HepG2 (cell line): ENCODE measurements around the gene VAMP2. TPM values are rescaled to one million over a fixed set of nuclear protein-coding genes. Genes with fewer than 3 reads are reported as not detected.
A peak's percentile ranks its signal among the peaks of the same experiment; 100 is the strongest.

ENCODE experiments used
- ADNP ChIP-seq: sonication (generic); formaldehyde crosslinking; IDR thresholded peaks from 2 replicates; pipeline ENCODE4 v1.4.0; 2020; ENCODE audit warnings: missing genetic modification reagents
- ARNTL ChIP-seq: sonication (generic); formaldehyde crosslinking; IDR thresholded peaks from 2 replicates; pipeline ENCODE4 v1.4.0; 2020; ENCODE audit warnings: mild to moderate bottlenecking, missing genetic modification reagents
- ATF1 ChIP-seq: IDR thresholded peaks from 2 replicates; pipeline ENCODE4 v1.6.1; 2016; ENCODE audit warnings: mild to moderate bottlenecking, control low read depth
- CCDC6 ChIP-seq: sonication (generic); formaldehyde crosslinking; IDR thresholded peaks from 2 replicates; pipeline ENCODE4 v1.8.1; 2022; ENCODE audit warnings: mild to moderate bottlenecking, missing genetic modification reagents, moderate library complexity
- EEA1 ChIP-seq: sonication (generic); formaldehyde crosslinking; IDR thresholded peaks from 2 replicates; pipeline ENCODE4 v1.5.1; 2020; ENCODE audit warnings: mild to moderate bottlenecking, missing genetic modification reagents, borderline replicate concordance
- NFE2L2 ChIP-seq: fragments of 150-350 bp; IDR thresholded peaks from 2 replicates; pipeline ENCODE4 v1.6.1; 2014; ENCODE audit warnings: low read length
- NFIB ChIP-seq: sonication (generic); formaldehyde crosslinking; IDR thresholded peaks from 2 replicates; pipeline ENCODE4 v1.9.0; 2021; ENCODE audit warnings: missing genetic modification reagents, mild to moderate bottlenecking, borderline replicate concordance
- PHF8 ChIP-seq: sonication (generic); formaldehyde crosslinking; IDR thresholded peaks from 2 replicates; pipeline ENCODE4 v1.5.0; 2020; ENCODE audit warnings: missing genetic modification reagents
- REPIN1 ChIP-seq: sonication (generic); formaldehyde crosslinking; IDR thresholded peaks from 2 replicates; pipeline ENCODE4 v1.8.0; 2022; ENCODE audit warnings: missing genetic modification reagents, low read depth, mild to moderate bottlenecking, borderline replicate concordance
- TCF7 ChIP-seq: sonication (generic); IDR thresholded peaks from 2 replicates; pipeline ENCODE4 v1.6.1; 2016; ENCODE audit warnings: antibody characterized with exemption, low read depth
- XRCC5 ChIP-seq: fragments of 200-400 bp; formaldehyde crosslinking; optimal IDR thresholded peaks from 2 replicates; pipeline ENCODE3; 2017; ENCODE audit warnings: mild to moderate bottlenecking, low read length
- ZBTB38 ChIP-seq: sonication (generic); formaldehyde crosslinking; IDR thresholded peaks from 2 replicates; pipeline ENCODE4 v1.5.1; 2020; ENCODE audit warnings: mild to moderate bottlenecking, missing genetic modification reagents
- ZFP36L1 ChIP-seq: sonication (generic); formaldehyde crosslinking; IDR thresholded peaks from 2 replicates; pipeline ENCODE4 v1.8.0; 2022; ENCODE audit warnings: mild to moderate bottlenecking, missing genetic modification reagents, moderate library complexity
- ZKSCAN8 ChIP-seq: IDR thresholded peaks from 2 replicates; pipeline ENCODE4 v1.6.1; 2016; ENCODE audit warnings: borderline replicate concordance, missing genetic modification reagents, missing compliant biosample characterization
- ZNF207 ChIP-seq: fragments of 450-650 bp; IDR thresholded peaks from 2 replicates; pipeline ENCODE4 v1.6.1; 2016; ENCODE audit warnings: antibody characterized with exemption, borderline replicate concordance
- ZNF510 ChIP-seq: sonication (generic); formaldehyde crosslinking; IDR thresholded peaks from 2 replicates; pipeline ENCODE4 v1.4.0; 2020; ENCODE audit warnings: low read depth, mild to moderate bottlenecking, missing genetic modification reagents
- ZNF792 ChIP-seq: IDR thresholded peaks from 2 replicates; pipeline ENCODE4 v1.6.1; 2016
- ZSCAN9 ChIP-seq: IDR thresholded peaks from 2 replicates; pipeline ENCODE4 v1.6.1; 2016; ENCODE audit warnings: borderline replicate concordance
- polyA plus RNA-seq, 8 experiments: library from polyadenylated mRNA; depleted of rRNA in 3 of 8; stranded (reverse) in 7 of 8; unstranded in 1 of 8; fragments of >200 nt; fragmentation: Illumina TruSeq in 4 of 8; extraction: Trizol in 4 of 8; gene quantifications; 2 replicates each; pipeline versions ENCODE4 v1.2.1 to v1.2.3, GENCODE V29; 2011 to 2016; ENCODE audit warnings: low read depth in 4 of 8, missing spikeins in 1 of 8, mixed read lengths in 1 of 8; ENCODE audit not compliant: insufficient read depth in 1 of 8
- total RNA-seq, 5 experiments: library from RNA; depleted of rRNA; stranded (reverse); fragments of >200 nt; fragmentation: Illumina TruSeq; extraction: Trizol; gene quantifications; 2 replicates each; pipeline ENCODE4 v1.2.3, GENCODE V29; 2016; ENCODE audit warnings: low read depth in 1 of 5
- TF ChIP-seq, protein P1 (sequence below): sonication (generic); formaldehyde crosslinking; IDR thresholded peaks from 2 replicates; pipeline ENCODE4 v1.5.0; 2020; ENCODE audit warnings: missing genetic modification reagents
- TF ChIP-seq, protein P2 (sequence below): sonication (generic); formaldehyde crosslinking; IDR thresholded peaks from 2 replicates; pipeline ENCODE4 v1.4.0; 2020; ENCODE audit warnings: missing genetic modification reagents, borderline replicate concordance
- TF ChIP-seq, protein P3 (sequence below): sonication (generic); formaldehyde crosslinking; IDR thresholded peaks from 2 replicates; pipeline ENCODE4 v1.8.1; 2023; ENCODE audit warnings: mild to moderate bottlenecking, inconsistent platforms, moderate library complexity, missing genetic modification reagents, borderline replicate concordance
- TF ChIP-seq, protein P4 (sequence below): IDR thresholded peaks from 2 replicates; pipeline ENCODE4 v1.6.1; 2016; ENCODE audit warnings: low read depth, missing genetic modification reagents, missing compliant biosample characterization

The VAMP2 gene
- total and polyA plus RNA-seq, 2 of the 13 experiments (the other 11 are each of a cell fraction or from before 2014, with no cell fraction given): 3.9 to 17.2 TPM

DNA sequence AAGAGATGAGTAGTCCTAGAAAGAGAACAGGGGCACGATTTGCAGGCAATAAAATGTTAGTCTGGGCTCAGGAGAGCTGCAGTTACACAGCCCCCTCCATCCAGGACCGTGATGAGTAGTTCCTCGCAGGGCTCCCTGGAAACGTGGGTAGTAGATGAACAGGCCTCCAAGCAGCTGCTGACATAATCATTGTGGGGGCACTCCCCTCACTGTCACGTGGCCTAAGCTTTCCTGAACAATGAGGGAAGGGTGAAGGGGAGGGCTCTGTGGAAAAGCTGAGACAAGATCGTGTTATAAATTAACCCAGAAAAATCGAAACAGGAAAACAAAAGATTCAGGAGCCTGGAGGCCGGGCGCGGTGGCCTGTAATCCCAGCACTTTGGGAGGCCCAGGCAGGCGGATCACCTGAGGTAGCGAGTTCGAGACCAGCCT lies 9.2 kb downstream of the VAMP2 start (continued):
- TF ChIP-seq ADNP (CRISPR knock-in tag): peak; percentile 83; the same call in 1 of the 2 replicates
- TF ChIP-seq, protein P1, sequence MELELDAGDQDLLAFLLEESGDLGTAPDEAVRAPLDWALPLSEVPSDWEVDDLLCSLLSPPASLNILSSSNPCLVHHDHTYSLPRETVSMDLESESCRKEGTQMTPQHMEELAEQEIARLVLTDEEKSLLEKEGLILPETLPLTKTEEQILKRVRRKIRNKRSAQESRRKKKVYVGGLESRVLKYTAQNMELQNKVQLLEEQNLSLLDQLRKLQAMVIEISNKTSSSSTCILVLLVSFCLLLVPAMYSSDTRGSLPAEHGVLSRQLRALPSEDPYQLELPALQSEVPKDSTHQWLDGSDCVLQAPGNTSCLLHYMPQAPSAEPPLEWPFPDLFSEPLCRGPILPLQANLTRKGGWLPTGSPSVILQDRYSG (CRISPR knock-in tag): no peak
- TF ChIP-seq, protein P2, sequence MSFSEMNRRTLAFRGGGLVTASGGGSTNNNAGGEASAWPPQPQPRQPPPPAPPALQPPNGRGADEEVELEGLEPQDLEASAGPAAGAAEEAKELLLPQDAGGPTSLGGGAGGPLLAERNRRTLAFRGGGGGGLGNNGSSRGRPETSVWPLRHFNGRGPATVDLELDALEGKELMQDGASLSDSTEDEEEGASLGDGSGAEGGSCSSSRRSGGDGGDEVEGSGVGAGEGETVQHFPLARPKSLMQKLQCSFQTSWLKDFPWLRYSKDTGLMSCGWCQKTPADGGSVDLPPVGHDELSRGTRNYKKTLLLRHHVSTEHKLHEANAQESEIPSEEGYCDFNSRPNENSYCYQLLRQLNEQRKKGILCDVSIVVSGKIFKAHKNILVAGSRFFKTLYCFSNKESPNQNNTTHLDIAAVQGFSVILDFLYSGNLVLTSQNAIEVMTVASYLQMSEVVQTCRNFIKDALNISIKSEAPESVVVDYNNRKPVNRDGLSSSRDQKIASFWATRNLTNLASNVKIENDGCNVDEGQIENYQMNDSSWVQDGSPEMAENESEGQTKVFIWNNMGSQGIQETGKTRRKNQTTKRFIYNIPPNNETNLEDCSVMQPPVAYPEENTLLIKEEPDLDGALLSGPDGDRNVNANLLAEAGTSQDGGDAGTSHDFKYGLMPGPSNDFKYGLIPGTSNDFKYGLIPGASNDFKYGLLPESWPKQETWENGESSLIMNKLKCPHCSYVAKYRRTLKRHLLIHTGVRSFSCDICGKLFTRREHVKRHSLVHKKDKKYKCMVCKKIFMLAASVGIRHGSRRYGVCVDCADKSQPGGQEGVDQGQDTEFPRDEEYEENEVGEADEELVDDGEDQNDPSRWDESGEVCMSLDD (CRISPR knock-in tag): no peak
- no peak for TF ChIP-seq NFIB (CRISPR knock-in tag)
- TF ChIP-seq, protein P3, sequence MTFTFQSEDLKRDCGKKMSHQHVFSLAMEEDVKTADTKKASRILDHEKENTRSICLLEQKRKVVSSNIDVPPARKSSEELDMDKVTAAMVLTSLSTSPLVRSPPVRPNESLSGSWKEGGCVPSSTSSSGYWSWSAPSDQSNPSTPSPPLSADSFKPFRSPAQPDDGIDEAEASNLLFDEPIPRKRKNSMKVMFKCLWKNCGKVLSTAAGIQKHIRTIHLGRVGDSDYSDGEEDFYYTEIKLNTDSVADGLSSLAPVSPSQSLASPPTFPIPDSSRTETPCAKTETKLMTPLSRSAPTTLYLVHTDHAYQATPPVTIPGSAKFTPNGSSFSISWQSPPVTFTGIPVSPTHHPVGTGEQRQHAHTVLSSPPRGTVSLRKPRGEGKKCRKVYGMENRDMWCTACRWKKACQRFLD (CRISPR knock-in tag): no peak
- no peak for TF ChIP-seq NFE2L2
- no peak for TF ChIP-seq ZNF207
- TF ChIP-seq ZSCAN9 (CRISPR knock-in tag): peak; percentile 52; the same call in 1 of the 2 replicates
- no peak; the same call in 1 of the 2 replicates for TF ChIP-seq TCF7
- no peak for TF ChIP-seq XRCC5
- TF ChIP-seq, protein P4, sequence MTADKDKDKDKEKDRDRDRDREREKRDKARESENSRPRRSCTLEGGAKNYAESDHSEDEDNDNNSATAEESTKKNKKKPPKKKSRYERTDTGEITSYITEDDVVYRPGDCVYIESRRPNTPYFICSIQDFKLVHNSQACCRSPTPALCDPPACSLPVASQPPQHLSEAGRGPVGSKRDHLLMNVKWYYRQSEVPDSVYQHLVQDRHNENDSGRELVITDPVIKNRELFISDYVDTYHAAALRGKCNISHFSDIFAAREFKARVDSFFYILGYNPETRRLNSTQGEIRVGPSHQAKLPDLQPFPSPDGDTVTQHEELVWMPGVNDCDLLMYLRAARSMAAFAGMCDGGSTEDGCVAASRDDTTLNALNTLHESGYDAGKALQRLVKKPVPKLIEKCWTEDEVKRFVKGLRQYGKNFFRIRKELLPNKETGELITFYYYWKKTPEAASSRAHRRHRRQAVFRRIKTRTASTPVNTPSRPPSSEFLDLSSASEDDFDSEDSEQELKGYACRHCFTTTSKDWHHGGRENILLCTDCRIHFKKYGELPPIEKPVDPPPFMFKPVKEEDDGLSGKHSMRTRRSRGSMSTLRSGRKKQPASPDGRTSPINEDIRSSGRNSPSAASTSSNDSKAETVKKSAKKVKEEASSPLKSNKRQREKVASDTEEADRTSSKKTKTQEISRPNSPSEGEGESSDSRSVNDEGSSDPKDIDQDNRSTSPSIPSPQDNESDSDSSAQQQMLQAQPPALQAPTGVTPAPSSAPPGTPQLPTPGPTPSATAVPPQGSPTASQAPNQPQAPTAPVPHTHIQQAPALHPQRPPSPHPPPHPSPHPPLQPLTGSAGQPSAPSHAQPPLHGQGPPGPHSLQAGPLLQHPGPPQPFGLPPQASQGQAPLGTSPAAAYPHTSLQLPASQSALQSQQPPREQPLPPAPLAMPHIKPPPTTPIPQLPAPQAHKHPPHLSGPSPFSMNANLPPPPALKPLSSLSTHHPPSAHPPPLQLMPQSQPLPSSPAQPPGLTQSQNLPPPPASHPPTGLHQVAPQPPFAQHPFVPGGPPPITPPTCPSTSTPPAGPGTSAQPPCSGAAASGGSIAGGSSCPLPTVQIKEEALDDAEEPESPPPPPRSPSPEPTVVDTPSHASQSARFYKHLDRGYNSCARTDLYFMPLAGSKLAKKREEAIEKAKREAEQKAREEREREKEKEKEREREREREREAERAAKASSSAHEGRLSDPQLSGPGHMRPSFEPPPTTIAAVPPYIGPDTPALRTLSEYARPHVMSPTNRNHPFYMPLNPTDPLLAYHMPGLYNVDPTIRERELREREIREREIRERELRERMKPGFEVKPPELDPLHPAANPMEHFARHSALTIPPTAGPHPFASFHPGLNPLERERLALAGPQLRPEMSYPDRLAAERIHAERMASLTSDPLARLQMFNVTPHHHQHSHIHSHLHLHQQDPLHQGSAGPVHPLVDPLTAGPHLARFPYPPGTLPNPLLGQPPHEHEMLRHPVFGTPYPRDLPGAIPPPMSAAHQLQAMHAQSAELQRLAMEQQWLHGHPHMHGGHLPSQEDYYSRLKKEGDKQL (CRISPR knock-in tag): no peak; the same call in 1 of the 2 replicates
- peak; percentile 18; the same call in 1 of the 2 replicates for TF ChIP-seq ZBTB38 (CRISPR knock-in tag)
- TF ChIP-seq ZNF792 (CRISPR knock-in tag): no peak; the same call in 1 of the 2 replicates
- TF ChIP-seq ZNF510 (CRISPR knock-in tag): no peak
- no peak; the same call in 1 of the 2 replicates for TF ChIP-seq ZKSCAN8 (CRISPR knock-in tag)
- no peak for TF ChIP-seq REPIN1 (CRISPR knock-in tag)
- TF ChIP-seq EEA1 (CRISPR knock-in tag): no peak
- TF ChIP-seq CCDC6 (CRISPR knock-in tag): no peak
- no peak for TF ChIP-seq ATF1
- no peak for TF ChIP-seq PHF8 (CRISPR knock-in tag)
- TF ChIP-seq ZFP36L1: peak; percentile 91; the same call in 1 of the 2 replicates
- TF ChIP-seq ARNTL: peak; percentile 99
